ENCODE data around the gene A4GALT.
A peak's percentile ranks its signal among the peaks of the same experiment; 100 is the strongest.

DNA sequence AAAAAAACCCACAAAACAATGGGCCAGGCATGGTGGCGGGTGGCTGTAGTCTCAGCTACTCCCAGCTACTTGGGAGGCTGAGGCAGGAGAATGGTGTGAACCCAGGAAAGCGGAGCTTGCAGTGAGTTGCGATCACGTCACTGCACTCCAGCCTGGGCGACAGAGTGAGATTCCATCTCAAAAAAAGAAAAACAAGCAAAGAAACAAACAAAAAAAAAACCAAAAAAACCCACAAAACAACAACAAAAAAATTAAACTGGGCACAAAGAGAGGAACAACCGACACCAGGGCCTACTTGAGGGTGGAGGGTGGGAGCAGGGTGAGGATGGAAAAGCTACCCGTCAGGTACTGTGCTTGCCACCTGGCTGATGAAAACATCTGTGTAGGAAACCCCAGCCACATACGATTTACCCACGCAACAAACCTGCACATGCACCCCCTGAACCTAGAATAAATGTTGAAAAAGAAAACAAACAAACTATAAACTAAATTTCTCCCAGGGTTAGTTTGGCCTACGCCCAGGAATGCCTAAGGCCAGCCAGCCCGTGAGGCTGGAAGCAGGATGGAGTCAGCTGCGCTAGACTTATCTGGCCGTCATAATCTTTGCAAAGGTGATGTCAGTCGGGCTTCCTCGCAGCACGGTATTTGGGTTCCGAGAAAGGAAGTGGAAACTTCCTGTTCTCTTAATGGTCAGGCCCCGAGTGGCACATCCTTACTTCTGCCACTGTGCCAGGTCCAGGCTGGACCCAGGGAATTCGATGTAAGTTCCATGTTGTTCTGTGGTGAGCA, 49.6 kb downstream of the A4GALT start:
- peak; percentile 25 to 85 for TF ChIP-seq POLR2AphosphoS5 (IDR thresholded peaks at IDR 0.05)
- TF ChIP-seq, protein P1, sequence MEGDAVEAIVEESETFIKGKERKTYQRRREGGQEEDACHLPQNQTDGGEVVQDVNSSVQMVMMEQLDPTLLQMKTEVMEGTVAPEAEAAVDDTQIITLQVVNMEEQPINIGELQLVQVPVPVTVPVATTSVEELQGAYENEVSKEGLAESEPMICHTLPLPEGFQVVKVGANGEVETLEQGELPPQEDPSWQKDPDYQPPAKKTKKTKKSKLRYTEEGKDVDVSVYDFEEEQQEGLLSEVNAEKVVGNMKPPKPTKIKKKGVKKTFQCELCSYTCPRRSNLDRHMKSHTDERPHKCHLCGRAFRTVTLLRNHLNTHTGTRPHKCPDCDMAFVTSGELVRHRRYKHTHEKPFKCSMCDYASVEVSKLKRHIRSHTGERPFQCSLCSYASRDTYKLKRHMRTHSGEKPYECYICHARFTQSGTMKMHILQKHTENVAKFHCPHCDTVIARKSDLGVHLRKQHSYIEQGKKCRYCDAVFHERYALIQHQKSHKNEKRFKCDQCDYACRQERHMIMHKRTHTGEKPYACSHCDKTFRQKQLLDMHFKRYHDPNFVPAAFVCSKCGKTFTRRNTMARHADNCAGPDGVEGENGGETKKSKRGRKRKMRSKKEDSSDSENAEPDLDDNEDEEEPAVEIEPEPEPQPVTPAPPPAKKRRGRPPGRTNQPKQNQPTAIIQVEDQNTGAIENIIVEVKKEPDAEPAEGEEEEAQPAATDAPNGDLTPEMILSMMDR (IDR thresholded peaks at IDR 0.05), result no peak
- no peak for TF ChIP-seq POLR2A (IDR thresholded peaks at IDR 0.05)
- peak in 2 of 4 donors; percentile 34 to 68 for TF ChIP-seq EP300 (IDR thresholded peaks at IDR 0.05)
